SH-SY5Y (cell line): Measurements from ENCODE around the gene XPNPEP3.

Experiments used
- GATA2 ChIP-seq: IDR thresholded peaks from 2 replicates; pipeline ENCODE4 v1.6.1; 2011; ENCODE audit warnings: mild to moderate bottlenecking, low read depth, low read length
- GATA3 ChIP-seq: IDR thresholded peaks from 2 replicates; pipeline ENCODE4 v1.6.1; 2011; ENCODE audit warnings: low read depth, mild to moderate bottlenecking, low read length, moderate library complexity

DNA sequence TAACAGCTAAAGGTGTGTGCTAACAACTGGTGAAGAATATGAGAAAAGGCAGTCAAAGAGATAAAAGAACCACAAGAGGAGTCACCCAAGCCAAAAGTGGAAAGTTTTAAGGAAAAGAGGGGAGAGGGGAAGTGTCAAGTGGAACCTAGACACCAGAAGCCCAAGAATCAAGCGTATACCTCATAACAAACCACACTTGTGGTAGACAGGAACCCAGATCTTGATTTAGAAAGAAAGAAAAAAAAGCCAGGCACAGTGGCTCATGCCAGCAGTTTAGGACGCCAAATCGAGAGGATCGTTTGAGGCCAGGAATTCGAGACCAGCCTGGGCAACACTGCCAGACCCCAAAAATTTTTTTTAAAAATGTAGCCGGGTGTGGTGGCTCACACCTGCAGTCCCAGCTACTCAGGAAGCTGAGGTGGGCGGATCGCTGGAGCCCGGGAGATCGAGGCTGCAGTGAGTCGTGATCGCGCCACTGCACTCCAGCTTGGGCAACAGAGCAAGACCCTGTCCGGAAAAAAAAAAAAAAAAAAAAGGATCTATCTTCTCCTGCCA, 38.7 kb upstream of the XPNPEP3 start:
- TF ChIP-seq GATA2 (no peak), GATA3 (no peak)
